ENCODE data around the gene CPT1C. TPM values are rescaled to one million over a fixed set of nuclear protein-coding genes. Genes with fewer than 3 reads are reported as not detected.

Gene CPT1C
- total RNA-seq, 1 experiment from 2014 or later, result 2.0 TPM

- ChIA-PET CTCF (no interaction called here), POLR2A (no interaction called here)
- intact Hi-C loops (cut with micrococcal nuclease; ENCODE audit: unreplicated experiment), result no loop called here
- Mint-ChIP-seq H3K27me3 (ENCODE audit: insufficient read depth, unreplicated experiment) (no peaks in the 10 kb centered on the region), H3K36me3 (ENCODE audit: insufficient read depth, unreplicated experiment) (peaks cover 14% of the 10 kb centered on the region), H3K4me1 (ENCODE audit: low read depth, unreplicated experiment) (peaks cover 7% of the 10 kb centered on the region), H3K27ac (ENCODE audit: unreplicated experiment) (no peak overlapping the region), H3K9me3 (ENCODE audit: unreplicated experiment) (peaks cover 12% of the 10 kb centered on the region), H3K4me3 (ENCODE audit: unreplicated experiment) (no peak overlapping the region)
- DNase-seq, result no peak
- no peaks in the 10 kb centered on the region for H3K27me3 ChIP-seq (replicated peaks; ENCODE audit: control insufficient read depth, insufficient read depth, low read length)
- no peak overlapping the region for H3K4me3 ChIP-seq (ENCODE audit: low read depth, low read length)
- no peaks in the 10 kb centered on the region for H3K36me3 ChIP-seq (ENCODE audit: control insufficient read depth, insufficient read depth, low read length)
- no peaks in the 10 kb centered on the region for H3K4me1 ChIP-seq
- no peak for TF ChIP-seq CTCF (IDR thresholded peaks at IDR 0.05; ENCODE audit: insufficient read depth in 1 of 2, low read depth in 1 of 2, low read length in 1 of 2, severe bottlenecking in 1 of 2, unreplicated experiment in 1 of 2)
- BruUV-seq (replicated peaks), result no TSS peak
- peaks cover 9% of the 10 kb centered on the region for H3K9me3 ChIP-seq
These were observed 67.4 kb downstream of the CPT1C start for GRCh38 chr19:49758292-49758691.

- no TSS peak for BruUV-seq (replicated peaks)
- intact Hi-C loops (cut with micrococcal nuclease; ENCODE audit: unreplicated experiment), result no loop called here
- no peaks in the 10 kb centered on the region for H3K27me3 ChIP-seq (replicated peaks; ENCODE audit: control insufficient read depth, insufficient read depth, low read length)
- POLR2A ChIA-PET, result no interaction called here
- no peaks in the 10 kb centered on the region; the same call in 1 of the 2 replicates for H3K9me3 ChIP-seq
- H3K36me3 Mint-ChIP-seq (ENCODE audit: insufficient read depth, unreplicated experiment), result peaks cover 18% of the 10 kb centered on the region
- TF ChIP-seq CTCF (IDR thresholded peaks at IDR 0.05; ENCODE audit: insufficient read depth in 1 of 2, low read depth in 1 of 2, low read length in 1 of 2, severe bottlenecking in 1 of 2, unreplicated experiment in 1 of 2), result no peak
- H3K4me1 ChIP-seq, result peaks cover 12% of the 10 kb centered on the region
- no peak for DNase-seq
- peaks cover 12% of the 10 kb centered on the region for H3K4me1 Mint-ChIP-seq (ENCODE audit: low read depth, unreplicated experiment)
- H3K27me3 Mint-ChIP-seq (ENCODE audit: insufficient read depth, unreplicated experiment), result no peaks in the 10 kb centered on the region
- no peak overlapping the region for H3K4me3 Mint-ChIP-seq (ENCODE audit: unreplicated experiment)
- CTCF ChIA-PET, result no interaction called here
- peak overlapping the region; percentile 51 for H3K27ac Mint-ChIP-seq (ENCODE audit: unreplicated experiment)
- no peak overlapping the region for H3K4me3 ChIP-seq (ENCODE audit: low read depth, low read length)
- H3K36me3 ChIP-seq (ENCODE audit: control insufficient read depth, insufficient read depth, low read length), result no peaks in the 10 kb centered on the region
- no peaks in the 10 kb centered on the region for H3K9me3 Mint-ChIP-seq (ENCODE audit: unreplicated experiment)
These were observed 70.3 kb downstream of the CPT1C start for GRCh38 chr19:49761249-49761624.

- Histone ChIP-seq H3K9me3 (no peaks in the 10 kb centered on the region), H3K4me3 (ENCODE audit: low read depth, low read length) (no peak overlapping the region), H3K27me3 (replicated peaks; ENCODE audit: control insufficient read depth, insufficient read depth, low read length) (no peaks in the 10 kb centered on the region), H3K4me1 (peaks cover 12% of the 10 kb centered on the region), H3K36me3 (ENCODE audit: control insufficient read depth, insufficient read depth, low read length) (no peaks in the 10 kb centered on the region)
- intact Hi-C loops (cut with micrococcal nuclease; ENCODE audit: unreplicated experiment), result no loop called here
- ChIA-PET POLR2A (no interaction called here), CTCF (no interaction called here)
- Mint-ChIP-seq H3K27ac (ENCODE audit: unreplicated experiment) (peak overlapping the region; percentile 51), H3K36me3 (ENCODE audit: insufficient read depth, unreplicated experiment) (peaks cover 23% of the 10 kb centered on the region), H3K9me3 (ENCODE audit: unreplicated experiment) (no peaks in the 10 kb centered on the region), H3K4me3 (ENCODE audit: unreplicated experiment) (no peak overlapping the region), H3K27me3 (ENCODE audit: insufficient read depth, unreplicated experiment) (no peaks in the 10 kb centered on the region), H3K4me1 (ENCODE audit: low read depth, unreplicated experiment) (peaks cover 12% of the 10 kb centered on the region)
- DNase-seq, result peak in 1 of 2 experiments; percentile 65
- BruUV-seq (replicated peaks), result no TSS peak
- TF ChIP-seq CTCF (IDR thresholded peaks at IDR 0.05; ENCODE audit: insufficient read depth in 1 of 2, low read depth in 1 of 2, low read length in 1 of 2, severe bottlenecking in 1 of 2, unreplicated experiment in 1 of 2), result peak in 1 of 2 experiments; percentile 20
These were observed 70.9 kb downstream of the CPT1C start for GRCh38 chr19:49761625-49762311.
